ENCODE data around the gene OPRPN.

The OPRPN gene

GRCh38 chr4:70397580-70397979 lies at the start of gene OPRPN:
OPRPN (plus strand) TSS chr4:70397940; CDS start chr4:70399286, 1,346 bp downstream.
- DNase-seq: no peak

- DNase-seq: no peak
Measured at GRCh38 chr4:70356185-70356584, 41.6 kb upstream of the OPRPN start.

- DNase-seq: no peak
Measured at GRCh38 chr4:70359115-70359661, 38.6 kb upstream of the OPRPN start.

GRCh38 chr4:70360460-70360859 lies 37.3 kb upstream of the OPRPN start, which contains the start of gene SMR3A:
SMR3A (plus strand) TSS chr4:70360760; CDS start chr4:70362116, 1,356 bp downstream.
- DNase-seq: no peak

- DNase-seq: no peak
Measured at GRCh38 chr4:70364002-70364401, 33.7 kb upstream of the OPRPN start.

GRCh38 chr4:70365479-70365878 lies 32.3 kb upstream of the OPRPN start:
- DNase-seq: no peak

- DNase-seq: no peak
Measured at GRCh38 chr4:70367813-70368212, 29.9 kb upstream of the OPRPN start.

- no peak for DNase-seq
Measured at GRCh38 chr4:70371987-70372386, 25.8 kb upstream of the OPRPN start.

- no peak for DNase-seq
Measured at GRCh38 chr4:70372760-70373159, 25.0 kb upstream of the OPRPN start.

- no peak for DNase-seq
Measured at GRCh38 chr4:70380578-70380977, 17.2 kb upstream of the OPRPN start.

- DNase-seq: no peak
Measured at GRCh38 chr4:70382691-70383181, 15.0 kb upstream of the OPRPN start, which contains the start of gene SMR3B. SMR3B (plus strand) TSS chr4:70383131; CDS start chr4:70384511, 1,380 bp downstream.

GRCh38 chr4:70392057-70392776 lies 5.5 kb upstream of the OPRPN start:
- DNase-seq: no peak

- no peak for DNase-seq
Measured at GRCh38 chr4:70399319-70399718, 1.6 kb downstream of the OPRPN start.

GRCh38 chr4:70402762-70403161 lies 5.0 kb downstream of the OPRPN start:
- DNase-seq: no peak

GRCh38 chr4:70405765-70406164 lies 8.0 kb downstream of the OPRPN start:
- DNase-seq: no peak

- DNase-seq: no peak
Measured at GRCh38 chr4:70425306-70425705, 27.6 kb downstream of the OPRPN start.

- DNase-seq: no peak
Measured at GRCh38 chr4:70426789-70427188, 29.0 kb downstream of the OPRPN start.

- DNase-seq: no peak
Measured at GRCh38 chr4:70437197-70437596, 39.5 kb downstream of the OPRPN start.

- DNase-seq: no peak
Measured at GRCh38 chr4:70442474-70442873, 44.7 kb downstream of the OPRPN start.

- no peak for DNase-seq
Measured at GRCh38 chr4:70443329-70443728, 45.6 kb downstream of the OPRPN start.

GRCh38 chr4:70449220-70449619 lies 51.5 kb downstream of the OPRPN start:
- DNase-seq: no peak

- DNase-seq: no peak
Measured at GRCh38 chr4:70452946-70453345, 55.2 kb downstream of the OPRPN start.
